Mesodermal cell (in vitro differentiated cells): ENCODE data around the gene LRRC8A.

Experiments used
- H3K27ac ChIP-seq: 2 replicates; pipeline ENCODE4 v1.7.0; 2013; ENCODE audit warnings: mild to moderate bottlenecking, low read depth, low read length, moderate library complexity; ENCODE audit not compliant: severe bottlenecking
- H3K36me3 ChIP-seq: 2 replicates; pipeline ENCODE4 v1.7.1; 2013; ENCODE audit warnings: mild to moderate bottlenecking, low read length, moderate library complexity; ENCODE audit not compliant: control insufficient read depth, insufficient read depth
- H3K4me1 ChIP-seq: one replicate; pipeline ENCODE4 v1.7.1; 2013; ENCODE audit warnings: mild to moderate bottlenecking, low read length; ENCODE audit not compliant: insufficient read depth, control insufficient read depth, poor library complexity, severe bottlenecking
- H3K4me3 ChIP-seq: 2 replicates; pipeline ENCODE4 v1.7.0; 2013; ENCODE audit warnings: low read length, control low read depth, mild to moderate bottlenecking; ENCODE audit not compliant: insufficient read depth, poor library complexity, severe bottlenecking; ENCODE audit errors: extremely low read depth
- H3K9me3 ChIP-seq: 2 replicates; pipeline ENCODE4 v1.7.1; 2013; ENCODE audit warnings: mild to moderate bottlenecking, low read length, moderate library complexity; ENCODE audit not compliant: control insufficient read depth
- WGBS, 2 experiments: methylation state at CpG; one replicate each; pipeline ENCODE4 v1.1.5; 2013; ENCODE audit warnings: missing lambda C conversion rate in 2 of 2; ENCODE audit not compliant: insufficient coverage in 2 of 2; 5-methylcytosine and 5-hydroxymethylcytosine counted together

LRRC8A gene

GRCh38 chr9:128913048-128913900, 31.3 kb downstream of the LRRC8A start:
- WGBS, 2 experiments, result 90 to 91% methylated on average over 12 to 13 of the region's 15 CpGs
- Histone ChIP-seq H3K36me3 (peaks cover 85% of the 10 kb centered on the region), H3K9me3 (no peaks in the 10 kb centered on the region), H3K27ac (peak overlapping the region; percentile 97), H3K4me1 (peaks cover 53% of the 10 kb centered on the region), H3K4me3 (no peak overlapping the region)

GRCh38 chr9:128913995-128914772, 32.3 kb downstream of the LRRC8A start:
- Histone ChIP-seq H3K9me3 (no peaks in the 10 kb centered on the region), H3K4me1 (peaks cover 55% of the 10 kb centered on the region), H3K4me3 (no peak overlapping the region), H3K36me3 (peaks cover 84% of the 10 kb centered on the region), H3K27ac (no peak overlapping the region)
- 91 to 94% methylated on average over 20 to 23 of the region's 23 CpGs for WGBS, 2 experiments

- Histone ChIP-seq H3K4me1 (peaks cover 55% of the 10 kb centered on the region), H3K4me3 (no peak overlapping the region), H3K9me3 (no peaks in the 10 kb centered on the region), H3K36me3 (peaks cover 70% of the 10 kb centered on the region), H3K27ac (no peak overlapping the region)
- 97 to 100% methylated on average over 8 to 18 of the region's 18 CpGs for WGBS, 2 experiments
These were observed 34.3 kb downstream of the LRRC8A start for GRCh38 chr9:128916204-128916603.

- no peaks in the 10 kb centered on the region for H3K9me3 ChIP-seq
- H3K4me1 ChIP-seq, result peaks cover 55% of the 10 kb centered on the region
- WGBS, 2 experiments, result 100% methylated on average over 8 of the region's 11 CpGs
- no peak overlapping the region for H3K27ac ChIP-seq
- H3K4me3 ChIP-seq, result no peak overlapping the region
- peaks cover 70% of the 10 kb centered on the region for H3K36me3 ChIP-seq
These were observed 34.8 kb downstream of the LRRC8A start for GRCh38 chr9:128916745-128917144.

GRCh38 chr9:128917151-128917849, 35.4 kb downstream of the LRRC8A start:
- Histone ChIP-seq H3K4me1 (peaks cover 52% of the 10 kb centered on the region), H3K4me3 (no peak overlapping the region), H3K36me3 (peaks cover 65% of the 10 kb centered on the region), H3K9me3 (no peaks in the 10 kb centered on the region), H3K27ac (no peak overlapping the region)
- 96 to 98% methylated on average over 20 to 25 of the region's 26 CpGs for WGBS, 2 experiments

GRCh38 chr9:128918921-128919320, 37.0 kb downstream of the LRRC8A start:
- WGBS, 2 experiments, result 89 to 90% methylated on average over 1 to 2 of the region's 2 CpGs
- H3K4me1 ChIP-seq, result peaks cover 36% of the 10 kb centered on the region
- H3K36me3 ChIP-seq, result peaks cover 52% of the 10 kb centered on the region
- H3K27ac ChIP-seq, result no peak overlapping the region
- H3K9me3 ChIP-seq, result no peaks in the 10 kb centered on the region
- no peak overlapping the region for H3K4me3 ChIP-seq

- WGBS, 2 experiments, result 80 to 95% methylated on average over 1 to 5 of the region's 14 CpGs
- peaks cover 35% of the 10 kb centered on the region for H3K4me1 ChIP-seq
- H3K27ac ChIP-seq, result no peak overlapping the region
- H3K4me3 ChIP-seq, result no peak overlapping the region
- H3K36me3 ChIP-seq, result peaks cover 46% of the 10 kb centered on the region
- no peaks in the 10 kb centered on the region for H3K9me3 ChIP-seq
These were observed 37.6 kb downstream of the LRRC8A start for GRCh38 chr9:128919402-128920089.

- WGBS, 2 experiments, result 75 to 88% methylated on average over 12 to 13 of the region's 13 CpGs
These were observed 38.6 kb downstream of the LRRC8A start, which contains the start of gene PHYHD1 for GRCh38 chr9:128920381-128921058. Gene PHYHD1 (plus strand): TSS chr9:128920982. CDS start chr9:128922324, 1,342 bp downstream.

GRCh38 chr9:128921881-128922763, 40.2 kb downstream of the LRRC8A start:
- Histone ChIP-seq H3K27ac (peak overlapping the region; percentile 78), H3K4me3 (peak overlapping the region; percentile 54), H3K9me3 (no peaks in the 10 kb centered on the region), H3K4me1 (peaks cover 21% of the 10 kb centered on the region), H3K36me3 (peaks cover 20% of the 10 kb centered on the region)
- 6 to 7% methylated on average over 15 to 24 of the region's 32 CpGs for WGBS, 2 experiments

More at GRCh38 chr9:128920381-128921058, 38.6 kb downstream of the LRRC8A start, which contains the start of gene PHYHD1:
- Histone ChIP-seq H3K4me3 (peak within 1 kb of the TSS; percentile 54), H3K36me3 (peaks cover 36% of the 10 kb centered on the region), H3K9me3 (no peaks in the 10 kb centered on the region), H3K27ac (peak within 1 kb of the TSS; percentile 78), H3K4me1 (peaks cover 32% of the 10 kb centered on the region)
